GM19438 (cell line): ENCODE results near the gene ZBTB45.
A peak's percentile ranks its signal among the peaks of the same experiment; 100 is the strongest.

Experiments used
- ATAC-seq: cut with Tn5 transposase; IDR thresholded peaks from one replicate; pipeline ENCODE4 v1.9.1; 2021; ENCODE audit warnings: low read depth; ENCODE audit not compliant: unreplicated experiment

Gene ZBTB45

DNA sequence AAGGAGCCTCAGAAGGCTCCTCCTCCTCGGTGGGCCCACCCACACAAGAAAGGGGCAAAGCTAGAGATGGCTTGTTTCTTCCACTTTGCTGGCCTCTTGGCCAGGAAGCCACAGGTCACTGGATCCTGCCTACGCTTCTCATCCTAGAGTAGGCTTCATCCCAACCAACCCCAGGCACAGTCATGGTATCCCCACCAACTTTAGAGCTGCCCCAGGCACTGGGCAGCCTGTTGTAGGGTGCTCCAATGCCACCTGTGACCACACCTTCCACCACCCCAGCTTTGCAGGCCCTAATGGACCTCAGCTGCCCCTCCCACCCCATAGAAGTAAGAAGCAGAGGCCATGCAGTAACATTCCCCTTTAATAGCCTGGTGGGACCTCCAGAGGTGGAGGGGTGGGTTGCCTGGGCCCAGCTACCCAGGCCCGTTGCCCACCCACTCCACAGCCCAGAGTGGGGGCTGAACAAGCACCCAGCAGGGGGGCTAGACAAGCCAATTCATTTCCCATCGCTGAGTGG is 35.8 kb upstream of the ZBTB45 start:
- ATAC-seq, result no peak

DNA sequence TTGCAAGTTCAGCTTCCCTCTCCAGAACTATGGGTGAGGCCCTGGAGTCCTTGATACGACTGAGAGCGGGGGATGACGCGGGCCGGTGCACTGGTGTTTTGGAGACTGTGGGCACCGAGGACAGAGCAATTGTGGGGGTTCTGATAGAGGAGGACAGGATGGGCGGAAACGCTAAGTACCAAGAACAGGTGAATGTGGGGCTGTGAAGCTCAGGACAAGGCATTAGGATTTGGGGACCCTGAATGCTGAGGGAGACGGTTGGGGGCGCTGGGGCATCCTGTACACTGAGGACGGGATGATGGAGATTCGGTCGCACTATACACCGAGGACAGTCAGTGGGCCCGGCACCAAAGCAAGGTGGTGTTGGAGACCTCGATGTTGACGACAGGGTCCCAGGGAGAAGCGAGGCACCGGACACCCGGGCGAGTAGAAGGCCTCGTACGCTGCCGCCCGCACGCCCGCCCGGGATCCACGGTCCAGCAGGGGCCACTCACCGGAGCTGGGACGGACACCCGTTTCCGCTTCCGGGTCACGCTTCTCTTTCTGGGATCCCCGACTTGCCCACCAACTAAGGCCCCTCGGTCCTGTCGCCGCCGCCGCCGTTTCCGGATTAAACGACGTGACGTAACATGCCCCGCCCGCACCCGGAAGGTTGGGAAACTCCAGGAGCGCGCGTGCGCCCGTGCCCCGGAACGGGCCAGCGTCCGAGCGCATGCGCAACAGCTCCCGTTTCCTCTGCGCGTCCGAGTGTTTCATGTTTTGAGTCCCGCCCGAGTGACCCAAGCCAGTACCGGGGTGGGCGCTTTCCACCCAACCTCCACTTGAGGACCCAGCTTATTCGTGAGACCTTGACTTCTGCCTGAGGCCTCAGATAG is 35.1 kb upstream of the ZBTB45 start, which contains the start of gene CHMP2A:
Gene CHMP2A (minus strand): TSS at position 612 of the 875 bp plus-strand sequence. CDS start 893 bp downstream, outside the sequence.
- peak; percentile 33 for ATAC-seq

DNA sequence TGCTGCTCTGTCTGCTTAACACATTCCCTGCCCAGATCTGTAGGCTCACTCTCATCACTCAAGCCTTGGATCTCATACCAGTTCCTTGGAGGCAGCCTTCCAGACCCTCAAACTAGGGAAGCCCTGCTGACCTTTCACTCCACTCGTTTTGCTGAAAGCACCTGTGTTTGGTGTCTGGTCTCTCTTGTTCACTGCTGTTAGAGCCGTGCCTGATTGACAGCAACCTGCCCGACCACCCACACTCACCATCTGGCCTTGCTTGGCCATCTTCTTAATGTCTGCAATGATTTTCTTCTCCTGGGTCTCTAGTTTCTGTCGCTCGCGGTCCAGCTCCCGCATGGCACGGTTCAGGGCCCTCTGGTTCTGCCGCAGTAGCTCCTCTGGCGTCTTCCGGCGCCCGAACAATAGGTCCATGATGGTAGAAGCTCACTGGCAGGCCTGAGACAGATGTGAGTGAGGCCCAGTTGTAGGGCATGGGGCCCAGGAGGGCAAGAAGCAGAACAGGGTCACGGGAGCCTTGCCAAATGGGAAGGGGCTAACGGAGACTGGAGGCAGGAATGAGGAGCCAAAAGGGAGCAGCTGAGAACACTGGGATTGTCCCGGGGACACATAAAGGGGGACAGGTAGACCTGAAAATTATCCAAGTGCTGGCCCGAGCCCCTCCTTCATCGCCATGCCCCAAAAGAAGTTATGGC is 34.3 kb upstream of the ZBTB45 start:
- ATAC-seq, result no peak

DNA sequence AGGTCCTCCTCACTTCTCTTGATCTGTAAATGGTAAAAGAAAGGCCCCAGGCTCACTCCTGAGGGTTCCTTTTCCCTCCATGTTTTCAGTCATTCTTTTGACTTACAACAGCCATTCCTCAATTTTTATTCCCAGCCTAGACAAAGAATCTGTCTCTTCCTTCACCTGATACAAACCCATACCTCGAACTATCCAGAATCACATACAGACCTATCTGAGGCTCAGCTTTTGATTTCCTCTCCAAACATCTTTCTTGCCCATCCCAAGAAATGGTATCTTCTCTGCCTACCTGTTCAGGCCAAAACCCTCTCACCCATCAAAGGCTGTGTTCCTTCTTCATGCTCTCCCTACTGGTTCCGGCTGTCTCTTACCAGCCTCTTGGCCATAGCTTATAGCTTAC is 33.0 kb upstream of the ZBTB45 start:
- ATAC-seq, result no peak

DNA sequence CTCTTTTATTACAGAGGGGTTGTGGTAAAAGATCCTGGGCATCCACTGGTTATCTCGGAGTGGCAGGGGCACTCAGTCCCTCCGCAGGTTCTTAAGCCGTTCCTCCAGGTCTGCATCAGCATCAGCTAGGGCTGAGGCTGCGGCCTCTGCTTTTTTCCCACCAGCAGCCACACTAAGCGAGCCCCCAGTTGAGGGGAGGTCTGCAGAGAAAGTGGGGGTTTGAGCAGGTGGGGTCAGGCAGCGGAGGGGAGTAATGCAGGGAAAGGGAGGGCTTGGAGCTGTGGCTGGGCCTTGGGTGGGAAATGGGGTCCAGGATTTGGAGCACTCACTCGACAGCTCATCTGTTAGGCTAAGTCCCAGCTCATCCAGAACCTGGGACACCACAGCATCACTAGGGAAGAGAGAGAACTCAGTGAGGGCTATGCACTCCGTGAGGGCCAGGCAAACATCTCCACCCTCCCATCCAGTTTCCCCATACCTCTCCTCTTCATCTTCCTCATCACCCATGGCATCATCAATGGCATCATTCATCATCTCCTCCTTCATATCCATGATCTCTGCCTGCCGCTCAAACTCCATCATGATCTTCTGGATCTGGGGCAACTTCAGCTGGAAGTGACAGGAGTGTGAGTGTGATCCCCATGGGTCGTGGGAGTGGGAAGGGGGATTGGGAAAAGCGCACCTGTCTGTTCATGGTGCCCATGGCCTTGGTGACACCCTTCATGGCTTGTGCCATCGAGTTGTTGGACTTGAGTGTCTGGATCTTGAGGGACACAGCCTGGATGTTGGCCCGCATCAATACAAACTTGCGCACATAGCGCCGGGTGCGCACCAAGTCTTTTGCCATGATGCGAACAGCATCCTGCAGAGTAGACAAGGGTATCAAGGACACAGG is 32.2 kb upstream of the ZBTB45 start:
- ATAC-seq, result no peak

DNA sequence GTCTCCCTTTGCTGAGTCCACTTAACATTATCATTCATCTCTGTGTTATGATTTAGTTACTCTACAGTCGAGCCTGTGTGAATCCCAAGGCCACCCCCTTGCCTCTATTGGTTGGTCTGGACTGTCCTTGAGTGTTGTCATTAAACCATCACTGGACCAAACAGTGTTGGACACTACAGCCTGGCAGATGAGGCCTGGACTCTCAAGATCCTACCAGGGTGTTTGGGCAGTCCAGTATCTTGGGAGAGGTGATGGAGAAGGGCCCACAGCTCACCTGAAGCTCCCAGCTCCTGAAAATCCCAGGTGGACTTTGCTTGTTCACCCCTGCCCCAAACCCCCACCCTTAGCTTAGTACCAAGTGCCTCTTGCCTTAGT is 31.5 kb upstream of the ZBTB45 start:
- no peak for ATAC-seq

DNA sequence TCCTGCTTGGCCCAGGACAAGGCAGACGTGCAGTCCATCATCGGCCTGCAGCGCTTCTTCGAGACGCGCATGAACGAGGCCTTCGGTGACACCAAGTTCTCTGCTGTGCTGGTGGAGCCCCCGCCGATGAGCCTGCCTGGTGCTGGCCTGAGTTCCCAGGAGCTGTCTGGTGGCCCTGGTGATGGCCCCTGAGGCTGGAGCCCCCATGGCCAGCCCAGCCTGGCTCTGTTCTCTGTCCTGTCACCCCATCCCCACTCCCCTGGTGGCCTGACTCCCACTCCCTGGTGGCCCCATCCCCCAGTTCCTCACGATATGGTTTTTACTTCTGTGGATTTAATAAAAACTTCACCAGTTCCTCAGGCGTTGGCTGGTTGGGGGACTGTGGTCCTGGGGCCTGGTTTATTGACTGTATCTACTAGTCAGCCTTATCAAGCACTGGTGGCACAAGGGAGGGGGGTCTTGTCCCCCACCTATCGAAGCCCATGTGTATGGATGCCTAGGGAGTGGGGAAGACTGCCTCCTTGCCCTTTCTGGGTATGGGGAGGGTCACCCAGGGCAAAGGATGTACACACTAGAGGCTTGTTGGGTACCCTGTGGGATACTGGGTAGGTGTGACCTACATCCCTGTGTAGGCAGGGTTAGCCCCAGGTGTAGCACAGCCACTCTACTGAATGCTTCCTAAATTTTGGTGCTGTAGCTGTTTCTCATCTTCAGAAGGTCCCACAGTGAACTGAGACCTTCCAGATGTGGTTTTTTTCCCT is 30.9 kb upstream of the ZBTB45 start:
- ATAC-seq, result no peak

DNA sequence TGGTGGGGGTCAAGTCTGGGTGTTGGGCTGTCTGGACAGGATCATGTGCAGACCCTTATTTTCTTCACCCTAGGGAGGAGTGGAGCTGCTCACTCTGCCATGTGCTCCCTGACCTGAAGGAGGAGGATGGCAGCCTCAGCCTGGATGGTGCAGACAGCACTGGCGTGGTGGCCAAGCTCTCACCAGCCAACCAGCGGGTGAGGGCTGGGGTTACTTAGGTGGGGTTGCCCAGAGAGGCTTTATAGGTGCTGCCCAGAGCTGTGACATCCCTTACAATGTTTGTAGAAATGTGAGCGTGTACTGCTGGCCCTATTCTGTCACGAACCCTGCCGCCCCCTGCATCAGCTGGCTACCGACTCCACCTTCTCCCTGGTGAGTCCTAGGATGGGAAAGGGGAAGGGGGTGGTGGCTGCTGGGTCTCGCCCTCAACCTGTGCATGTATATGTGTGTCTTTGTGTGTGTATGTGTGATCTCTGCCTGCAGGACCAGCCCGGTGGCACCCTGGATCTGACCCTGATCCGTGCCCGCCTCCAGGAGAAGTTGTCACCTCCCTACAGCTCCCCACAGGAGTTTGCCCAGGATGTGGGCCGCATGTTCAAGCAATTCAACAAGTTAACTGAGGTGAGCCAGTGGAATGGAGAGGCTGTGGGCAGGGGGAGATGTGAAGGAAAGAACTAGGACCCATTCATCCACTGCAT is 30.2 kb upstream of the ZBTB45 start:
- ATAC-seq, result no peak

DNA sequence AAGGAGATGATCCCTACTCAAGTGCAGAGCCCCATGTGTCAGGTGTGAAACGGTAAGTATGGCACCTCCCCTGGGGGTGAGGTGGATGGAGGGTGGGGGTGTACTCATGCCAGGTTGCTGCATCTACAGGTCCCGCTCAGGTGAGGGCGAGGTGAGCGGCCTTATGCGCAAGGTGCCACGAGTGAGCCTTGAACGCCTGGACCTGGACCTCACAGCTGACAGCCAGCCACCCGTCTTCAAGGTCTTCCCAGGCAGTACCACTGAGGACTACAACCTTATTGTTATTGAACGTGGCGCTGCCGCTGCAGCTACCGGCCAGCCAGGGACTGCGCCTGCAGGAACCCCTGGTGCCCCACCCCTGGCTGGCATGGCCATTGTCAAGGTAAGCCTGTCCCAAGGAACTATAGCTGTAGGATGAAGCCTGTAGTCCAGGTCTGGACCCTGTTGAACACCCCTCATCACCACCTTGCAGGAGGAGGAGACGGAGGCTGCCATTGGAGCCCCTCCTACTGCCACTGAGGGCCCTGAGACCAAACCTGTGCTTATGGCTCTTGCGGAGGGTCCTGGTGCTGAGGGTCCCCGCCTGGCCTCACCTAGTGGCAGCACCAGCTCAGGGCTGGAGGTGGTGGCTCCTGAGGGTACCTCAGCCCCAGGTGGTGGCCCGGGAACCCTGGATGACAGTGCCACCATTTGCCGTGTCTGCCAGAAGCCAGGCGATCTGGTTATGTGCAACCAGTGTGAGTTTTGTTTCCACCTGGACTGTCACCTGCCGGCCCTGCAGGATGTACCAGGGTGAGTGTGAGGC is 29.5 kb upstream of the ZBTB45 start:
- no peak for ATAC-seq

DNA sequence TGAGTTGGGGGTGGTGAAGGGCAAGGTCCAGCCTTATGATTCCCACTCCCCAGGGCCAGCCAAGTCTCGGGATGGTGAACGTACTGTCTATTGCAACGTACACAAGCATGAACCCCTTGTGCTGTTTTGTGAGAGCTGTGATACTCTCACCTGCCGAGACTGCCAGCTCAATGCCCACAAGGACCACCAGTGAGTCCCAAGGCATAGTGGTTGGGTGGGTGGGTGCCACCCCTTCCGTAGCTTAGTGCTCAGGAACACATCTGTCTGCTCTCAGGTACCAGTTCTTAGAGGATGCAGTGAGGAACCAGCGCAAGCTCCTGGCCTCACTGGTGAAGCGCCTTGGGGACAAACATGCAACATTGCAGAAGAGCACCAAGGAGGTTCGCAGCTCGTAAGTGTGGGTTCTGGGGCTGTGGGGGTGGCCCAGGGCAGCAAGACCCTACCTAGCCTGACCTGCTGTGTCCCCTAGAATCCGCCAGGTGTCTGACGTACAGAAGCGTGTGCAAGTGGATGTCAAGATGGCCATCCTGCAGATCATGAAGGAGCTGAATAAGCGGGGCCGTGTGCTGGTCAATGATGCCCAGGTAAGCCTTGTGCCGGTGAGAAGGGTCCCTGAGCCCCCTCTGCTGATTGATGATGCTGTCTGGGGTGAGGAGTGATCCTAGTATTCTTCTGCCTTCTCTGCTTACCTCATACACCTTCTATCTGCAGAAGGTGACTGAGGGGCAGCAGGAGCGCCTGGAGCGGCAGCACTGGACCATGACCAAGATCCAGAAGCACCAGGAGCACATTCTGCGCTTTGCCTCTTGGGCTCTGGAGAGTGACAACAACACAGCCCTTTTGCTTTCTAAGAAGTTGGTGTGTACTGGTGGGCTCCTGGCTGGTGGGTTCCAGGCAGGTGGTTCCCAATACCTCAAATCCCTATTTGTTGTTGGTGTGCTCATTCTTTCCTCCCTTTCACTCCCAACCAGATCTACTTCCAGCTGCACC is 28.0 kb upstream of the ZBTB45 start:
- ATAC-seq, result no peak

DNA sequence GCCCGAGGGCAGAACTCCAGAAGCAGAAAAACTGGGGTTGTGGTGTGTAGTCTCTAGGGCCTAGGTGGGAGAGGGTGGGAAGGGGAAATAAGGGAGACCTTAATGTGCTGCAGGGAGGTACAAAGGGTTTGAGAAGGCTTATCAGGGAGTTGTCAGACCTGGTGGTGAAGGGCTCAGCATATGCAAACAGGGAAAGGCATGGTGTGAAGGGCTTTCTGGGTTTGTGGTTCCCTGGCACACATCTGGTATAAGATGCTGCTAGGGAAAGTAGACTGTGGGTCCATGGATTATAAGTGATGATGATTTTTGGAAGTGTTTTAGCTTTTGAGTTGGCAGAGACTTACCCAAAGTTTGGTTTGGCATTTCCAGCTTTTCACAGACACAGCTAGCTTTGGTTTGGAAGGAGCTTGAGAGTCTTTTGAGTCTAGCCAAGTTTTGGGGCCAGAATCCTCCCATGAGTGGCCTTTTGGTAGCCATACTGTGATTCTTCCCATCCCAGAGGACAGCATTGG is 26.5 kb upstream of the ZBTB45 start:
- ATAC-seq, result no peak

DNA sequence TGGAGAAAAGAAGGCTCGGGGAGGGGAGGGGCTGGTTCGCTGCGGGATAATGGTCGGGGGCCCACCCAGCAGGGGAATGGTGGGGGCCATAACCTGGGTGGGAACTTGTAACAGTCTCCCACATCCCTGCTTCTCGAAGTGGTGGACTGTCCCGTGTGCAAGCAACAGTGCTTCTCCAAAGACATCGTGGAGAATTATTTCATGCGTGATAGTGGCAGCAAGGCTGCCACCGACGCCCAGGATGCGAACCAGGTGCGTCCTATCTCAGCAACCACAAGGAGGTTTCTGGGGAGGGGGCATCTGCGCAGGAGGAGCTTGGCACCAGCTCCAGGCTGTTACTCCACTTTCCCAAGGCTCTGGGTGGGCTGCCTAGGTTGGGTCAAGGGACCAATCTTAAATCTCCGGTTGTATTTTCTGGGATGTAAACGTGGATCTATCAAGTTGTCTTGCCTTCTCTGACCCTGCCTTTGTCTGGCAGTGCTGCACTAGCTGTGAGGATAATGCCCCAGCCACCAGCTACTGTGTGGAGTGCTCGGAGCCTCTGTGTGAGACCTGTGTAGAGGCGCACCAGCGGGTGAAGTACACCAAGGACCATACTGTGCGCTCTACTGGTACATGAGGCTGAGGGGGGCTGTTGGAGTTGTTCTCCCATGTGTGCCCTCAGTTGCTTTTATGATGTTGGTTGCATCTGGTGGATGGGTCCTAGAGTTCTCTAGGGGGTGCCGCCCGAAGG is 25.8 kb upstream of the ZBTB45 start:
- ATAC-seq, result no peak

DNA sequence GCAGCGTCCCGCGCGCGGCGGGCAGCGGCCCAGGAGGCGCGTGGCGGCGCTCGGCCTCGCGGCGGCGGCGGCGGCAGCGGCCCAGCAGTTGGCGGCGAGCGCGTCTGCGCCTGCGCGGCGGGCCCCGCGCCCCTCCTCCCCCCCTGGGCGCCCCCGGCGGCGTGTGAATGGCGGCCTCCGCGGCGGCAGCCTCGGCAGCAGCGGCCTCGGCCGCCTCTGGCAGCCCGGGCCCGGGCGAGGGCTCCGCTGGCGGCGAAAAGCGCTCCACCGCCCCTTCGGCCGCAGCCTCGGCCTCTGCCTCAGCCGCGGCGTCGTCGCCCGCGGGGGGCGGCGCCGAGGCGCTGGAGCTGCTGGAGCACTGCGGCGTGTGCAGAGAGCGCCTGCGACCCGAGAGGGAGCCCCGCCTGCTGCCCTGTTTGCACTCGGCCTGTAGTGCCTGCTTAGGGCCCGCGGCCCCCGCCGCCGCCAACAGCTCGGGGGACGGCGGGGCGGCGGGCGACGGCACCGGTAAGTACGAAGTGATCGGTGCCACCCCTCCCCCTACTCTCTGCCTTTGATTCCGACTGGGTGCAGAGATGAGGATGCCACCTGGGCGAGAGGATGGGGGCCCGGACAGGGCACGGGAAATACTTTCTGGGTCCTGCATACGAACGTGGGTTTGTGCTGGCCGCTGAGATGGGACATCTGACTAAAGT is 25.1 kb upstream of the ZBTB45 start:
- peak; percentile 47 for ATAC-seq

DNA sequence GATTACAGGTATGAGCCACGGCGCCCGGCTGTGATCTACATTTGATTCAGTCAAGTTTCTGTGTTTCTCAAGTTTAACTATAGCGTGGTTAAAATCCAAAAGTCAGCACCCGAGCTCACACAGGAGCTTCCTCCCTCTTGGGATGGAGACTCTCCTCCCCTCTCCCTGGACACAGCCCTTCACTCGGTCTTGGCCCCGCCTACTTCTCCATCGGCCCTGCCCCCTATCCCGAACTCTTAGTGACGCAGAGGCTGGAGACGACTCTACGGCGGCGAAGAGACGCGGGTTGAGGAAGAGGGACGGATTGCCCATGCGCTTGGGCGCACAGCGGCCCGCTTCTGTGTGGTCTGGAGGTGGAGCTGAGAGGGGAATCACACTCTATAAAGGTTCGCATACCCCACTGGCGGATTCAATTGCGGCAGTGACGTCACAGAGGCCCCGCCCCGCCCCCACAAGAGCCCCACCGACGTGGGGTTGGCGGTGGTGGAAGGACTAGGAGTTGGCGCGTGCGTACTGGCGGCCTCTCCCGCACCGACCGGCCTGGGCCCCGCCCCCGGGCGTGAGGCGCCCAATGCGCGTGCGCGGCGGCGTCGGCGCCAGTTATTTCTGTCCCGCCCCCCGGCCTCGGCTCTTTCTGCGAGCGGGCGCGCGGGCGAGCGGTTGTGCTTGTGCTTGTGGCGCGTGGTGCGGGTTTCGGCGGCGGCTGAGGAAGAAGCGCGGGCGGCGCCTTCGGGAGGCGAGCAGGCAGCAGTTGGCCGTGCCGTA is 24.4 kb upstream of the ZBTB45 start, which contains the start of gene TRIM28:
Gene TRIM28 (plus strand): TSS at position 239 of the 765 bp plus-strand sequence. CDS start 694 bp downstream, outside the sequence.
- peak; percentile 82 for ATAC-seq
